Superior temporal gyrus (tissue), 1 donor: ENCODE measurements around the gene USP3.
"Not testable (repeated sequence)": the region's sequence is repeated elsewhere in the genome, so short reads cannot be mapped to it uniquely, and the experiment has no call there.

Experiments
- DNase-seq: peaks from one replicate; pipeline ENCODE4 v3.0.0-alpha.2; 2016; ENCODE audit errors: extremely low spot score

USP3 gene

GRCh38 chr15:63610209-63610841 is 105.9 kb downstream of the USP3 start:
- peak; percentile 97 for DNase-seq

- peak; percentile 69 for DNase-seq
These were observed 106.8 kb downstream of the USP3 start for GRCh38 chr15:63611177-63611576.

DNA sequence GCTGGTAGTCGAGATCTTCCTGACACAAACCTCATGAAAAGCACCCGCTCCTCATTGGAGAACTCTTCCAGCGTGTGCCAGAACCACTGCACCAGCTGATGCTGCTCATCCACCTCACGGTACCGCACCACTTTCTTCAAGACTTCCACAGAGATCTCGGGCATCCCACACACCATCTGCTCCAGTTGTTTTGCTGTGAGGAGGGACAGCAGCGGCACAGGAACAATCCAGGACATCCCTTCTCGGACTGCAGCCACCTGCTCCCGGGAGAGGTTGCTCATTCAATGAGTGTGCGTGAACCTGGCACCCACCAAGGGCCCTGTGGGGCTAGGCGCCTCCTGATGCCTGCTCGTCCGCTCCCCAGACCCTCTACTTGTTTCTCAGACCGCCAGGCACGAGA is 107.9 kb downstream of the USP3 start:
- DNase-seq: peak; percentile 76

DNA sequence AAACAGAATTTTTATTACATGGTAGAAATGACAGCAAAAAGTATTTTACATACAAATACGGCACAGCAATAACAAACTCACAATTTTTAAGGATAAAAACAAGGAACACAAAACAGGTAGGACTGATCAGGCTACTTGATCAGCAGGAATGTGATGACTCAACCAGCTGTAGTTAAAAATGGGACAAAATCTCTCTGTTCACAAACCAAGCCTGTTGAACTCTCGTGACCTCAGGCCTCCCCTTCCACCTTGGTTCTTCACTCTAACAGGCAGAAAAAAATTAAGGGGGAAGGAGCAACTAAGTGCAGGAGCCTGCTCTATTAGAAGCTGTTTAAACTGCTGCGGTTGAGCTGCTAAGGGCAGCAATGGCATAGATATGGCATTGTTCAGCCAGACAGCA is 111.5 kb downstream of the USP3 start:
- no peak for DNase-seq

DNA sequence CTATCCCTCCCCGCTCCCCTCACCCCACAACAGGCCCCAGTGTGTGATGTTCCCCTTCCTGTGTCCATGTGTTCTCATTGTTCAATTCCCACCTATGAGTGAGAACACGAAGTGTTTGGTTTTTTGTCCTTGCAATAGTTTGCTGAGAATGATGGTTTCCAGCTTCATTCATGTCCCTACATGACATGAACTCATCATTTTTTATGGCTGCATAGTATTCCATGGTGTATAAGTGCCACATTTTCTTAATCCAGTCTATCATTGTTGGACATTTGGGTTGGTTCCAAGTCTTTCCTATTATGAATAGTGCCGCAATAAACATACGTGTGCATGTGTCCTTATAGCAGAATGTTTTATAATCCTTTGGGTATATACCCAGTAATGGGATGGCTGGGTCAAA is 112.8 kb downstream of the USP3 start:
- DNase-seq: not testable (repeated sequence)

- DNase-seq: not testable (repeated sequence)
These were observed 113.2 kb downstream of the USP3 start for GRCh38 chr15:63617627-63618026.

- not testable (repeated sequence) for DNase-seq
These were observed 116.4 kb downstream of the USP3 start for GRCh38 chr15:63620760-63621159.

DNA sequence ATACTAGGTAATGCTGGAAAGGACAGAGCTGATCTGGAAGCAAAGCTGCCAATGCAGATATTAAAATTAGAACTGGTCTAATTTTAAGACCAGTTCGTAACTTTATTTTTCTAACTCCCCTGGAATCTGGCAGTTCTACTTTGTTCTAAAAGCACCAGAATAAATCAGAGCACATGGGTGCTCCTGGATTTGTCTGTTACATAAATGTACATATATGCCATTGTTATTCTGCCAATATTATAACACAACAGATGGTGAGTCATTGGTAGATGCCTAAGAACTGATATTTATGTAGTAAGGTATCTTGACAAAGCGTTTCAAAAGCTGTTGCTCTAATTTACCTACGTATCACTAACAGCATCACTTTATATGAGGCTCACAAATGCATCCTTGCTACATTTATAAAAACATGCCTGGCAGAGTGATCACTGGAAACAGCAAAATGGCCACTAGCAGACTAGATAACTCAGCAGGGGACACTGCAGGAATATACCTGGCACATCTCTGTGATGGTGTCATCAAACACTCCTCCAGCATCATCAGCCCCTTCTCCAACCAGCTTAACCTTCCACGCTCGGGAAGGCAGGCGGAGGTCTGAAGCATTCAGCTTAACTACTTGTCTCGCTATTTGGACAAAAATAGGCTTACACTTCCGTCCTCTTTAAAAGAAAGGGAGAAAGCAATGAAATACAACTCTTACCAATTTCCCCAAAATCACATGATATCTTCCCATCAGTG is 119.0 kb downstream of the USP3 start:
- DNase-seq: peak; percentile 77

DNA sequence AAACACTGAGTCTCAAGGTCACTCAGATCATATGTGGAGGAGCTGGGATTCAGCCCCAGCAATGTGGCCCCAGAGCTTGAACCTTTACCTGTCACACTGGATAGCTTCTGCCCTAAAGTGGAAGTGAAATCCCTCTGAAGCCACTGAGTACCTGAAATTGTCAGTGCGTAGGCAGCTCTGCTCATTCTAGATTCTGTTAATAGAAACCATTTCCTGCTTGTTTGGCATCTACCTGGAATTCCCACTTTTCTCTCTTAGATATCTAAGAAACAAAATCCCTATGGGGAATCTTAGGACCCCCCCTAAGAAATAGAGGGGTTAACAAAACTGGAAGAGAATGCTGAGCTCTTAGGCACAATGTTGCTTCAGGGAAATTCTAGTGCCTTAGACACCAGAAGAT is 122.6 kb downstream of the USP3 start:
- DNase-seq: no peak

DNA sequence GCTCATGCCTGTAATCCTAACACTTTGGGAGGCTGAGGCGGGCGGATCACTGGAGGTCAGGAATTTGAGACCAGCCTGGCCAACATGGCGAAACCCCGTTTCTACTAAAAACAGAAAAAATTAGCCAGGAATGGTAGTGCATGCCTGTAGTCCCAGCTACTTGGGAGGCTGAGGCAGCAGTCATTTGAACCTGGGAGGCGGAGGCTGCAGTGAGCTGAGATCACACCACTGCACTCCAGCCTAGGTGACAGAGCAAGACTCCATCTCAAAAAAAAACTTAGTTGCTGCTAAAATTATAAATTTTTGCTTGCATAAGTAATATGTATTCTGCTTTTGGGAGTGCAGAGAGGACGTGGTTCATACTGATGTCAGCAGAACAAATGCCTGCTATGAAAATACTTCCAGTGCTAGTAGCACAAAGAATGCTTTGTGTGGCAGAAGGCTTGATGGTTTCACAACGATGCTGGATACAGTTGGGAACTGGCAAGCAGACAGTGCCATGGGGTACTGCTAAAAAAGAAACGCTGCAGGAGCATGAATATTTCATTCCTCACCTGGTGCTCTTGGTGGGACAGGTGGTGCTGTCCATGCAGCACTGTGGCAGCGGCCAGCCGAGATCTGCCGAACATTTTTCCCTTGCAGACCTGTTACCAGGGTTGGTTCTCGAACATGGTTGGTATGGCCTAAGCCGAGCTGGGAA is 123.9 kb downstream of the USP3 start:
- DNase-seq: peak; percentile 88

DNA sequence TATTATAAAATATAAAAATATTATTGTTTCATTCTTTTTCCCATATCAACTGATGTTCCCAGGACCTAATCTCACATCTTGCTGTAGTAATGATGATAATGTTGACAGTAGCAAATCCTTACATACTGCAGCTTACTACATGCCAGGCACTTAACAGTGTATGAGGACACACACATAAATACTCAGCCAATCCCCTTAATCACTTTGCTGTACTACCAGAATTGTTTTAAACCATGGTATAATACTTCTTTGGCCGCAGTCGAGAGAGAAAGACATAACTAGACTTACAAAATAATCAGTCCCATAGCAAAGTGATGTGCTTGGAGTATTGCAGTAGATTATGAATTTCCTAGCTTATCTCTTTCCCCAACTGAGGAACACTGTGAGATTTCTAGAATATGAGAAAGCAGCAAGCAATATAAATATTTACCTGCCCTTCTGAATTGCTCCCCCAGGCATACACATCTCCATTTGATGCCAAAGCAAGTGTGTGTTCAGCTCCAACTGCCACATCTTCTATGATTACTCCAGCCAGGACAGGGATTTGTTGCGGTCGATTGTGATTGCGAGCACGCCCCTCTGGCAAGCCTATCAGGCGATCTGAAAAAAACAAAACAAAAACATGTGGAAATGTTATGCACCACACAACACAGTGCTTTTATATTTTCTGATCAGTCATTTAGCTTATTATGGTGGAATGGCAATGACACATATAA is 125.8 kb downstream of the USP3 start:
- peak; percentile 73 for DNase-seq

DNA sequence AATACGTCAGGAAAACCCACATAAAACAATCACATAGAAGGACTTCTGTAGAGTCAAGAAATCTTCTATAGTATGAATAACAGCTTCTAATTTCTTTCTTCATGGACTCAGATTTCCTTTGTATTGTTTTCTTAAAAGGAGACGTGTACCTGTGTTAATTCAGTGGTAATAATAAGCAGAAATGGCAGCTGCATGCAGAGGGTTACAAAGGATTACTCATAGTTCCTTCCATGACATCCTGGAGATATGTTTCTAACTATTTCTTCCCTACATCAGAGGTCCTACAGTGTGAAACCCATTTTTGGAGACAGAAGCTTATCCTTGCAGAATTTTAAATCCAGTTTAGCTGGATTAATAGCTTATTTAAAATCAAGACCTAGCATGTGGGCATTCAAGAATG is 128.9 kb downstream of the USP3 start:
- DNase-seq: no peak

DNA sequence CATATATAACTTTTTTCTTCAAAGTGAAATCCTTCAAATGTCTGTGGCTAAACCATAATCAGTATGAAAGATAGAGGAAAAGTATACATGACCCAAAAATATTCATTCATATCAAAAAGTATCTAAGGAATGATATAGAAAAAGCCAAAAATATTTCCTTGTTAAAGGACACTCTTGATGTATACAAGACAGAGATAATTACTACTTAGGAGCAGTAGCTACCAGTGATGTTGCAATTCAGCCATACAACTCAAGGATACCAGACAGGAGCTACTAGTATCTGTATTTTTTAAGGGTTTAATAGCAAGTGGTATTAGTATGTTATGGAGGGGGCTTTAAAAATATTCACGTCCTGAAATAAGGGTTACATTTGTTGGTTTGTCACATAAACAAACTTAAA is 129.8 kb downstream of the USP3 start:
- DNase-seq: no peak

DNA sequence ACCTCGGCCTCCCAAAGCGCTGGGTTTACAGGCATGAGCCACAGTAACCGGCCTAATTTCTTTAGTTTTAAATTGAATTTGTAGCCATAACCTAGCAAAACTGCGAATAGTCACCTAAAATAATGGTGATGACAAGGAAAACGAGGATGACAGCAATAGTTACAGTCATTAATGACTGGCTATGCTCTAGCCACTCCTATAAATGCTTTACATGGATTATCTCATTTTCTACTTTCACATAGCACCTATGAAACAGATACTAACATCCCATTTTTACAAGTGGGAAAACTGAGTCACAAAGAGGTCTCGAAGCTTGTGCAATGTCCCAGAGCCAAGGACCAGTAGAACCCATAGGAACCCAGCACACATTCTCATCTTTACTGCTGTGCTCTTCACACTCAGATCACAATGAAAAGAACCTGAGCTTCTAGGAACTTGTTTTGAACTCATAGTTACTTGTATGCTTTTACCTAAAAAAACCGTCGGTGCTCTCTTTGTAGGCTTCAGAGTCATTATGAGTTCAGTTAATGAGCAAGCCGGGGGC is 132.2 kb downstream of the USP3 start:
- no peak for DNase-seq

DNA sequence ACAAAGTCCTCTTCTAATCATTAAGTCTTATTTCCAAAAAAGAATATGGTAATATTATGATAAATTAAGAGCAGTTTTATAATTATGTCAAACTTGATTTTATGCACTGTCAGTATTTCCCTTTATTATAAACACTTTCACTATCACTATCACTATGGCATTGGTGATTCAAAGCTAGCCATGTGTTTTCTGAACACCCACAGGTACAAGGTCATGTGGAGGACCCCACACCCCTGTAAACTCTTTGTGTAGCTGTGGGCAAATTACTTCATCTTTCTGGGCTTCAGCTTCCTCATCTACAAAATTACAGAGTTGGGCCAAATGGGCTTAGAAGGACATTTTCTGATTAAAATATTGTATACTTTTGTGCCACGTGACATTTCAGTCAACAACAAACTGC is 134.4 kb downstream of the USP3 start:
- DNase-seq: no peak

- DNase-seq: no peak
These were observed 135.8 kb downstream of the USP3 start for GRCh38 chr15:63640146-63640545.
